Measurements from ENCODE around the gene MAN1B1. TPM values are rescaled to one million over a fixed set of nuclear protein-coding genes. Genes with fewer than 3 reads are reported as not detected.
"Not testable (repeated sequence)": the region's sequence is repeated elsewhere in the genome, so short reads cannot be mapped to it uniquely, and the experiment has no call there.

MAN1B1 gene
- total and polyA plus RNA-seq, 2 of the 8 experiments (the other 6 are each of a cell fraction or from before 2014, with no cell fraction given): 33.7 to 36.3 TPM

- H3K4me1 ChIP-seq (replicated peaks in 1 of 4; ENCODE audit: control insufficient read depth in 3 of 4, insufficient read depth in 4 of 4, low read length in 3 of 4); H2AK5ac ChIP-seq (ENCODE audit: low read depth, low read length); FAIRE-seq; H3K9ac ChIP-seq (replicated peaks in 1 of 4; ENCODE audit: extremely low read depth in 1 of 4, low read depth in 3 of 4, low read length in 3 of 4); H3K27ac ChIP-seq (ENCODE audit: low read depth, low read length); H2BK5ac ChIP-seq (ENCODE audit: low read depth, low read length); H2BK15ac ChIP-seq (ENCODE audit: low read length); H4K91ac ChIP-seq (replicated peaks; ENCODE audit: insufficient read length, low read length); H4K8ac ChIP-seq (ENCODE audit: extremely low read depth, insufficient read depth, low read length); H3K23me2 ChIP-seq (ENCODE audit: low read depth, low read length); DNase-seq (ENCODE audit: low read depth in 1 of 2, low spot score in 2 of 2); H3K23ac ChIP-seq (ENCODE audit: insufficient read length); H3K27me3 ChIP-seq (replicated peaks in 1 of 4; ENCODE audit: control insufficient read depth in 3 of 4, extremely low read depth in 1 of 4, insufficient read depth in 3 of 4, low read length in 3 of 4); H3K79me1 ChIP-seq (ENCODE audit: low read depth, low read length); H2AFZ ChIP-seq (ENCODE audit: low read length); H2BK20ac ChIP-seq (ENCODE audit: low read length); H3K4me3 ChIP-seq (ENCODE audit: extremely low read depth in 1 of 4, insufficient read depth in 2 of 4, low read depth in 3 of 4, low read length in 4 of 4); H3K4ac ChIP-seq (replicated peaks; ENCODE audit: insufficient read length, low read depth, low read length); H3K9me3 ChIP-seq (ENCODE audit: insufficient read depth in 2 of 2, low read depth in 1 of 2, low read length in 1 of 2); H3K4me2 ChIP-seq (ENCODE audit: insufficient read depth in 1 of 2, low read depth in 2 of 2, low read length in 2 of 2); H3K79me2 ChIP-seq (ENCODE audit: control insufficient read depth in 1 of 2, insufficient read depth in 2 of 2, low read length in 2 of 2); H3K36me3 ChIP-seq (ENCODE audit: control insufficient read depth in 2 of 4, insufficient read depth in 4 of 4, low read length in 3 of 4); H3K18ac ChIP-seq (ENCODE audit: extremely low read depth, low read length); H4K20me1 ChIP-seq (replicated peaks in 1 of 2; ENCODE audit: control insufficient read depth in 1 of 2, insufficient read depth in 2 of 2, low read length in 2 of 2); H4K5ac ChIP-seq (ENCODE audit: insufficient read length, low read depth, low read length); H2BK12ac ChIP-seq (ENCODE audit: low read depth, low read length); H3K56ac ChIP-seq (replicated peaks; ENCODE audit: insufficient read length, low read depth, low read length); H3K14ac ChIP-seq (ENCODE audit: insufficient read length); H2BK120ac ChIP-seq (replicated peaks; ENCODE audit: low read depth, low read length): not testable (repeated sequence)
- ChIA-PET POLR2A (ENCODE audit: partially characterized antibody) (interaction anchor here (1.3 to 1.8 kb wide), 2 partner anchors 14 to 118 kb away, joined by 3 read pairs; no protein-coding TSS in a partner anchor), CTCF (ENCODE audit: partially characterized antibody) (interaction anchor here (2.9 kb wide), 1 partner anchor 102 kb away, joined by 11 read pairs; the partner anchor contains the start of genes CYSRT1 and RNF224)
- WGBS, 2 experiments (ENCODE audit: extremely low coverage in 1 of 2, insufficient coverage in 1 of 2, insufficient read length in 1 of 2, insufficient replicate concordance in 2 of 2, low coverage in 1 of 2, low lambda C conversion rate in 2 of 2, missing lambda C conversion rate in 1 of 2): 94% methylated on average over 5 of the region's 5 CpGs; no CpG with 5 or more reads in 1 of the 2 experiments
Measured at GRCh38 chr9:137123952-137124462, 37.2 kb downstream of the MAN1B1 start.
